ENCODE results near the gene TBC1D3D.
"Not testable (repeated sequence)": the region's sequence is repeated elsewhere in the genome, so short reads cannot be mapped to it uniquely, and the experiment has no call there.

GRCh38 chr17:38003676-38004075 lies at the start of gene TBC1D3D:
- not testable (repeated sequence) for TF ChIP-seq CTCF (IDR thresholded peaks at IDR 0.05 in 4 of 5, conservative IDR thresholded peaks at IDR 0.05 in 1 of 5); POLR2A (IDR thresholded peaks at IDR 0.05)

Measured in gastrocnemius medialis (tissue), 4 donors.